GM19240 (cell line): ENCODE results near the gene ATAD2B.

Experiments
- DNase-seq: peaks from one replicate; pipeline ENCODE4 v3.0.0; 2011; ENCODE audit warnings: low spot score; ENCODE audit not compliant: insufficient read length

The ATAD2B gene

DNA sequence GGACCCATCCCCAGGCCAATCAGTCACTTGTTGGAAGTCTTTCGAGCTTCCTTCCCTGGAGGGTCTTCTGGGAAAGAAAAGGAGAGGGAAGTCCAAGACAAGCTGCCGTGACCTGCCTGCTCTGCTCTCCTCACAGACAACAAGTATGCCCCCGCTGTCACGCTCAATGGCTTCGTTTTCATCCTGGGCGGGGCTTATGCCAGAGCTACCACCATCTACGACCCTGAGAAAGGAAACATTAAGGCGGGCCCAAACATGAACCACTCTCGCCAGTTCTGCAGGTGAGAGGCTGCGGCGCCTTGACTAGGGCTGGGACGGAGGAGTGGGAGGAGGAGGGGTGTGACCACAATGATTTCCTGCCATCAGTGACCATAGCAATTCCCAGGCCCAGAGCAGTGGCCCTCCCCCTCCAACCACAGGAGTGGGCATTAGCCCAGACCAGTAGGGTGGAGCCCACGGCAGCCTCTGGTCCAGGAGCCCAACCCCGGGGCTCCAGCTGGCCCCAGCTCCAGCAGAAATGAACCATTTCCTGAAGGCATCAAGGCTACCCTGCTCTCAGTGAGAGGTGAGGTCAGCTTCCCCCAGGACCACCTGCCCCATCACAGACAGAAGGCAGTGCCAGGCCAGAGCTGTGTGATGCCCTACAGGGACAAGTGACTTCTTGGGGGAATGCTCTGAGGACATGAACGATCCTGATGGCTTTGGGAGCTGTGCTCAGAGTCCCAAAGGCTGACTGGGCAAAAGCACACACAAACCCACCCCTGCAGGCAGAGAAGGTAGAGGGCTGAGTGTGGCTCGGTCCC is 223.1 kb downstream of the ATAD2B start:
- no peak for DNase-seq

DNA sequence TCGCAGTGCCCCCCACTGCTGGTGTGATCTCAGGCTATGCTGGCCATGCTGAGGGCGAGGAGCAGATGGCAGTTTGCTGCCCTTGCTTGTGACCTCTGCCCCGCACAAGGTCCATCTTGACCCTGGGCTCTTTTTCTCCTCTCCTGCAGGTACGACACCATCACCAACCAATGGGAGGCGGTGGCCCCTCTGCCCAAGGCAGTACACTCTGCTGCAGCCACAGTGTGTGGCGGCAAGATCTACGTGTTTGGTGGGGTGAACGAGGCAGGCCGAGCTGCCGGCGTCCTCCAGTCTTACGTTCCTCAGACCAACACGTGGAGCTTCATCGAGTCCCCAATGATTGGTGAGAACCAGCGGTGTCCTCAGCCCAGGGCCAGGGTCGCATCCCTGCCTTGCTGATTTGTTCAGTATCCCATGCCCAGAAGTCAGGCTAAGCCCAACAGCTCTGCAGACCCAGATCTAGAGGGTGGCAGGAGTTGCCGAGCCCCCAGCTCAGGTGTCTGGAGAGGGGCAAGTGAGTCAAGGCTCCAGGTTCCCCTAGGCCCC is 223.8 kb downstream of the ATAD2B start:
- no peak for DNase-seq

DNA sequence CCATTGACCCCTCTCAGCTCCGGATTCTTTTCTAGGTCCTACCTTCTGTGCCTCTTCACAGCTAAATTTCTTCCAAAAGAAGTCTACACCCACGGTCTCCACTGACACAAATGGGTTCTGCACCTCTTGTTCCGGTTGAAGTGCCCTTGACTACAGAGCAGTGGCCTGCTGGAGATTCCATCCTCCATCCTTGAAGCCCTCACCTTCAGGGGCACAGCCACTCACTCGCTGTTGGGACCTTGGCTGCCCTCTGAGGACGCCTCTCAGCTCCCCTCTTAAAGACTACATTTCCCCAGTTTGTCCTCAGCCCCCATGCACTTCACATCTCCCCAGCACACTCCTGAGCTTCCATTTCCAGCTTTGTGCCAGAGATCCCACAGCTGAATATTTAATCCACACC is 226.3 kb downstream of the ATAD2B start:
- no peak for DNase-seq

DNA sequence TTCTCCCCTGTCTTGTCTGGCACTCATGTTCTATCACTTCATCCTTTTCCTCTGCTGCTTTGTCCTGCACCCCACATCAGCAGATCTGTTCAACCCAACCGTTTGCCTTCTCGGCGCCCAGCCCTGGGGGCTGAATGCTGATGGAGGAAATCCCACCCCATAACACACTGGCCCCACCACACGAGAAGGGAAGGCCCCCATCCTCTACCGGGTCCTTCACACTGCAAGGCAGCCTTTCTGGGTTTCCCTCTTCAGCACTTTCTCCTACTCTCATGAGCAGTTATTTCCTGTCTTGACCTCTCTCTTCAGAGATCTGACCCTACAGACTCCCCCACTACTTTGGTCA is 227.4 kb downstream of the ATAD2B start:
- DNase-seq = no peak

DNA sequence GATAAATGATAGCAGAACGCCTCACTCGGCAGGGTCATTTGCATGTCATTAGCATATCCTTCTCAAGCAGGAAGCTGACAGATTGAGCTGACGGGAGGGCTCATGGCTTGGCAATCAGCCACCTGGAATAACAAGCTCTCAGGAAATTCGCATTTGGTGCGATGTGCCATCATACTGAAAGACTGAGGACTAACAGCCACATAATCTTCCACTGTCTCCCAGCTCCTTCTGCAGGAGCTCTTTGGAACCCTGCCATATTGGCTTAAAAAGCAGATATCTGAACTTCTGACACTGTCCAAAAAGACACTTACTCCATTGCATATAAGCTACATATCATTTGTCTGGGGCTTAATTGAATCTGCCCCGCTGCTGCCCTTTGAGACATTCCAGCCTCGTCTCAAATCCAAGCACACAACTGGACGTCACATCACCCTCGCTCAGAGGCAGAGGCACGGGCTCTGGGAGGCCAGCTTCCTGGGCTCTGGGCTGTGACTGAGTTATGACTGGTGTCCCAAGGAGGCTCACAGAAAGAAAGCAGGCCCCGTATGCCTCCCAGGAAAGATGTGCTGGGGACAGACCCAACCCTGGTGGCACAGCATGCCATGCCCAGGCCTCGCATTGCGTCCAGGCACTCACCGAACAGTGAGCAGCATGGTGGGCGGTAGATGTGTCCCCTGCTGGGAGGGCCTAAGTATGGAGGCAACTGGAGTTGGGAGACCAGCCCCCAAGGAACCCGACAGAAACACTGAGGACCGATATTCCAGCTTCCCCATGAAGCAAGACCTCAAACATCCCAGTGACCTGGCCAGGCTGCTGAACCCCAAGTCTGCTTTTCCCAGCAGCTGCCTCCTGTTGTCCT is 228.0 kb downstream of the ATAD2B start:
- no peak for DNase-seq
